Measurements from ENCODE around the gene CDKN1B.
A peak's percentile ranks its signal among the peaks of the same experiment; 100 is the strongest.

CDKN1B gene

GRCh38 chr12:12721814-12722434 lies 4.8 kb downstream of the CDKN1B start:
- H3K36me3 ChIP-seq (ENCODE audit: control insufficient read depth, insufficient read depth, low read length) = no peaks in the 10 kb centered on the region; the same call in none of the 2 replicates
- no peak for TF ChIP-seq CTCF (IDR thresholded peaks at IDR 0.05; ENCODE audit: insufficient read depth, low read length, poor library complexity, severe bottlenecking)
- peak overlapping the region; percentile 70 for H3K4me3 ChIP-seq (replicated peaks; ENCODE audit: low read depth, low read length)
- no peak for DNase-seq (ENCODE audit: extremely low read depth, insufficient read length)
- H3K27me3 ChIP-seq (replicated peaks; ENCODE audit: control insufficient read depth, insufficient read depth, low read length) = no peaks in the 10 kb centered on the region

GRCh38 chr12:12722435-12723148 lies 5.4 kb downstream of the CDKN1B start:
- no peaks in the 10 kb centered on the region; the same call in none of the 2 replicates for H3K36me3 ChIP-seq (ENCODE audit: control insufficient read depth, insufficient read depth, low read length)
- no peak for TF ChIP-seq CTCF (IDR thresholded peaks at IDR 0.05; ENCODE audit: insufficient read depth, low read length, poor library complexity, severe bottlenecking)
- H3K27me3 ChIP-seq (replicated peaks; ENCODE audit: control insufficient read depth, insufficient read depth, low read length) = no peaks in the 10 kb centered on the region
- peak overlapping the region; percentile 70 for H3K4me3 ChIP-seq (replicated peaks; ENCODE audit: low read depth, low read length)
- peak; percentile 47 for DNase-seq (ENCODE audit: extremely low read depth, insufficient read length)

- Histone ChIP-seq H3K4me3 (replicated peaks; ENCODE audit: low read depth, low read length) (peak overlapping the region; percentile 70), H3K27me3 (replicated peaks; ENCODE audit: control insufficient read depth, insufficient read depth, low read length) (no peaks in the 10 kb centered on the region), H3K36me3 (ENCODE audit: control insufficient read depth, insufficient read depth, low read length) (no peaks in the 10 kb centered on the region; the same call in none of the 2 replicates)
- DNase-seq (ENCODE audit: extremely low read depth, insufficient read length) = no peak
- no peak for TF ChIP-seq CTCF (IDR thresholded peaks at IDR 0.05; ENCODE audit: insufficient read depth, low read length, poor library complexity, severe bottlenecking)
These were observed 6.0 kb downstream of the CDKN1B start for GRCh38 chr12:12723149-12723680.

- H3K36me3 ChIP-seq (ENCODE audit: control insufficient read depth, insufficient read depth, low read length) = no peaks in the 10 kb centered on the region; the same call in none of the 2 replicates
- TF ChIP-seq CTCF (IDR thresholded peaks at IDR 0.05; ENCODE audit: insufficient read depth, low read length, poor library complexity, severe bottlenecking) = no peak
- no peaks in the 10 kb centered on the region for H3K27me3 ChIP-seq (replicated peaks; ENCODE audit: control insufficient read depth, insufficient read depth, low read length)
- peak overlapping the region; percentile 70 for H3K4me3 ChIP-seq (replicated peaks; ENCODE audit: low read depth, low read length)
- peak; percentile 71 for DNase-seq (ENCODE audit: extremely low read depth, insufficient read length)
These were observed 6.7 kb downstream of the CDKN1B start for GRCh38 chr12:12723681-12724420.

GRCh38 chr12:12724421-12725085 lies 7.4 kb downstream of the CDKN1B start:
- Histone ChIP-seq H3K36me3 (ENCODE audit: control insufficient read depth, insufficient read depth, low read length) (no peaks in the 10 kb centered on the region; the same call in none of the 2 replicates), H3K27me3 (replicated peaks; ENCODE audit: control insufficient read depth, insufficient read depth, low read length) (no peaks in the 10 kb centered on the region), H3K4me3 (replicated peaks; ENCODE audit: low read depth, low read length) (peak overlapping the region; percentile 70)
- no peak for DNase-seq (ENCODE audit: extremely low read depth, insufficient read length)
- TF ChIP-seq CTCF (IDR thresholded peaks at IDR 0.05; ENCODE audit: insufficient read depth, low read length, poor library complexity, severe bottlenecking) = no peak
